Smooth muscle cell of the coronary artery (primary cell): ENCODE data around the gene RNPC3. TPM values are rescaled to one million over a fixed set of nuclear protein-coding genes. Genes with fewer than 3 reads are reported as not detected.

ENCODE experiments used
- total RNA-seq: library from RNA; depleted of rRNA; stranded (reverse); fragments of >200 nt; gene quantifications from 2 replicates; pipeline ENCODE4 v1.2.3, GENCODE V29; 2014; ENCODE audit warnings: low replicate concordance

RNPC3 gene, protein sequence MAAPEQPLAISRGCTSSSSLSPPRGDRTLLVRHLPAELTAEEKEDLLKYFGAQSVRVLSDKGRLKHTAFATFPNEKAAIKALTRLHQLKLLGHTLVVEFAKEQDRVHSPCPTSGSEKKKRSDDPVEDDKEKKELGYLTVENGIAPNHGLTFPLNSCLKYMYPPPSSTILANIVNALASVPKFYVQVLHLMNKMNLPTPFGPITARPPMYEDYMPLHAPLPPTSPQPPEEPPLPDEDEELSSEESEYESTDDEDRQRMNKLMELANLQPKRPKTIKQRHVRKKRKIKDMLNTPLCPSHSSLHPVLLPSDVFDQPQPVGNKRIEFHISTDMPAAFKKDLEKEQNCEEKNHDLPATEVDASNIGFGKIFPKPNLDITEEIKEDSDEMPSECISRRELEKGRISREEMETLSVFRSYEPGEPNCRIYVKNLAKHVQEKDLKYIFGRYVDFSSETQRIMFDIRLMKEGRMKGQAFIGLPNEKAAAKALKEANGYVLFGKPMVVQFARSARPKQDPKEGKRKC
- total RNA-seq, result 1.9 and 2.7 TPM in 2 replicates

DNA sequence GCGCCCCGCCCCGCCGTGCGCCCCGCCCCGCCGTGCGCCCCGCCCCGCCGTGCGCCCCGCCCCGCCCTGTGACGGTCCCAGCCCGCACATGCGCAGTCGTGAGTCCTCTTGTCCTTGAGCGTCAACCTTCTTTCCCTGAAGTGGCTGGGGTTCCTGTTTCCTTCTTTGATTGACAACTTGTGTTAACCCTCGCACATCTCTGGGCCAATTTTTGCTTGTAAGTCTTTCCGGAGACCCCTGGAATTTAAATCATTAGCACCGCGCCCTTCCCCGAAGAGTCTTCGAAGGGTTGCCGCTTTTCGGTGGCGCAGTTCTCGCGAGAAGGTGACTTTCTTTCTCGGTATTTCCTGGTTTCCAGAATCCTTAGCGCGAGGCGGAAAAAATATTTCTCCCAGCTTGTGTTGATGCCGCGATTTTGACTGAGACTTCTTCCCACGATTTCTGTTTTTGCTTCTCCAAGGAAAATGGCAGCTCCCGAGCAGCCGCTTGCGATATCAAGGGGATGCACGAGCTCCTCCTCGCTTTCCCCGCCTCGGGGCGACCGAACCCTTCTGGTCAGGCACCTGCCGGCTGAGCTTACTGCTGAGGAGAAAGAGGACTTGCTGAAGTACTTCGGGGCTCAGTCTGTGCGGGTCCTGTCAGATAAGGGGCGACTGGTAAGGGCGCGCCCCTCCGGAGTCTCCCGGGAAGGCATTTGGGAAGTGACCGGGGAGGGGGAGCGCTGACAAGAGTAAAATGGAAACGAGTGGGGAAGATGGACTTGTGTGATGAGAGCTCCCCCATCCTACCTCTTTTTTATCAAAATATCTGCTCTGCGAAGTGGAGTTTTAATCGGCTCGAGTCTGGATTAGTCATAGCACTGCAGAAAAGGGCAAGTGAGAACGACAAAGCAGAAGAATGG, at the start of gene RNPC3:
RNPC3 (plus strand) TSS at position 93 of the 901 bp plus-strand sequence; CDS start at position 465, 372 bp downstream.

DNA sequence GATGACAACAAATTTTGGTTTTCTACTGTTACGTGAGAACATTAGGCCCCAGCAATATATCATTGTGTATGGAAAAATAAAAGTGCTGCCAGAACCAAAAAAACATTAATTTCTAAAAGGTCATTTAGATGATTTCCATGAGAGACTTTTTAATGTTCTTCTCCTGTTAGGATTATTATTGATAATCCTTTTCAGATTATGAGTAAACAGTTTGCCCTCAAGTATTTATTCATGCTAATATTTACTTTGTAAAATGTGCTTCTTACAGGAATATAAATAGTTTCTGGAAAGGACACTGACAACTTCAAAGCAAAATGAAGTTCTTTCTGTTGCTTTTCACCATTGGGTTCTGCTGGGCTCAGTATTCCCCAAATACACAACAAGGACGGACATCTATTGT, 45.8 kb downstream of the RNPC3 start, which contains the start of gene AMY2B:
AMY2B (plus strand) TSS at position 301 of the 400 bp plus-strand sequence; CDS start at position 315, 14 bp downstream.

Other genes starting within 250 kb of the RNPC3 start
- 2.0 and 16.3 TPM in 2 replicates for gene AMY2B, start 45.9 kb downstream of the RNPC3 start, total RNA-seq
- gene AMY2A, start 91.7 kb downstream of the RNPC3 start, total RNA-seq, result not detected in 2 replicates
- not detected in 2 replicates for gene AMY1A, start 130.1 kb downstream of the RNPC3 start, total RNA-seq
- not detected in 2 replicates for gene AMY1B, start 170.5 kb downstream of the RNPC3 start, total RNA-seq
- gene AMY1C, start 224.2 kb downstream of the RNPC3 start, total RNA-seq, result not detected in 2 replicates